ENCODE data around the gene HBQ1.

DNA sequence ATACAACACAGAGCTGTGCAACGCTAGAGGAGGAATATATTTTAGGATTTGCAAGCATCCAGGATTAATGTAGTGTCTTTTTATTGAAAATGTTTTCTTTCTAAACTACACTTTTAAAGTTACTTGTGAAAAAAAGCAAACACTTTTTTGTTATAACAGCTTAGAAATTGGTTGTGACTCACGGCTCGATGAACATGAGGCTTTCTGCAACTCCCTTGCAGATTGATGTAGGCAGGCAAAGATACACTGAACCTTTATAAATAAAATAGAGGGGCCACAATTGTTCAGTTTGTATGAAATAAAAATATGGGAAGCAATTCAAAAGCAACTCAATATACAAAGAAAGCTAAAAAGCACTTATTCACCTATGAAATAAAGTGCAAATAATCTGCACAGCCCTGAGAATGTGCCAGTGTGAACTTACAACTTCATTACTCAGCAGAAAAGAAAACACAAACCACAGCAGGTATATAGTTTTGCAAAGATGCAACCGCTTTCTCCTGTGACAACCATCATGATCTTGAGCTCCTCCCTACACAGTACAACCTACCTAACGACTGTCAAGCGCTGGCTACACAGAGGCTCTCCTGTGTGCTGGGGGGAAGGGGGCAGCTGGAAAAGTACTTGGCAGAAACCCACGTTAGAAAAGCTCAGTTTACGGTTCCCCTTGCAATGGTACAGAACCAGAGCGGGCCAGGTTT, 48.0 kb downstream of the HBQ1 start:
- TF ChIP-seq, protein P1, sequence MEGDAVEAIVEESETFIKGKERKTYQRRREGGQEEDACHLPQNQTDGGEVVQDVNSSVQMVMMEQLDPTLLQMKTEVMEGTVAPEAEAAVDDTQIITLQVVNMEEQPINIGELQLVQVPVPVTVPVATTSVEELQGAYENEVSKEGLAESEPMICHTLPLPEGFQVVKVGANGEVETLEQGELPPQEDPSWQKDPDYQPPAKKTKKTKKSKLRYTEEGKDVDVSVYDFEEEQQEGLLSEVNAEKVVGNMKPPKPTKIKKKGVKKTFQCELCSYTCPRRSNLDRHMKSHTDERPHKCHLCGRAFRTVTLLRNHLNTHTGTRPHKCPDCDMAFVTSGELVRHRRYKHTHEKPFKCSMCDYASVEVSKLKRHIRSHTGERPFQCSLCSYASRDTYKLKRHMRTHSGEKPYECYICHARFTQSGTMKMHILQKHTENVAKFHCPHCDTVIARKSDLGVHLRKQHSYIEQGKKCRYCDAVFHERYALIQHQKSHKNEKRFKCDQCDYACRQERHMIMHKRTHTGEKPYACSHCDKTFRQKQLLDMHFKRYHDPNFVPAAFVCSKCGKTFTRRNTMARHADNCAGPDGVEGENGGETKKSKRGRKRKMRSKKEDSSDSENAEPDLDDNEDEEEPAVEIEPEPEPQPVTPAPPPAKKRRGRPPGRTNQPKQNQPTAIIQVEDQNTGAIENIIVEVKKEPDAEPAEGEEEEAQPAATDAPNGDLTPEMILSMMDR (IDR thresholded peaks at IDR 0.05; ENCODE audit: low read depth, low read length) = no peak
- TF ChIP-seq POLR2A (IDR thresholded peaks at IDR 0.05; ENCODE audit: extremely low read depth, insufficient read length) = no peak

Measured in NB4 (cell line).